OCI-LY1 (cell line): ENCODE measurements around the gene ROR1.

Experiments used
- CTCF ChIP-seq: fragments of 200-600 bp; sonication (generic), shearing (Covaris generic); IDR thresholded peaks from 2 replicates; pipeline ENCODE4 v1.5.1; 2017; ENCODE audit warnings: mild to moderate bottlenecking, antibody characterized with exemption, low read length, moderate library complexity, mixed read lengths
- EZH2 ChIP-seq: fragments of 200-600 bp; sonication (generic), shearing (Covaris generic); IDR thresholded peaks from 2 replicates; pipeline ENCODE4 v1.8.0; 2017; ENCODE audit warnings: borderline replicate concordance, mixed run types, mild to moderate bottlenecking, antibody characterized with exemption, low read length, moderate library complexity, mixed read lengths

GRCh38 chr1:64084451-64084850 lies 310.6 kb downstream of the ROR1 start:
- TF ChIP-seq CTCF = no peak
- TF ChIP-seq EZH2 = no peak
